Natural killer cell (primary cell): Measurements from ENCODE around the gene POP7. TPM values are rescaled to one million over a fixed set of nuclear protein-coding genes. Genes with fewer than 3 reads are reported as not detected.

Source experiments
- ATAC-seq, 3 donors: fragments of 150-1000 bp in 2 of 3; fragments of 200-7000 bp in 1 of 3; cut with Tn5 transposase; 1 replicate in 1 of 3; 2 replicates in 2 of 3; pipeline ENCODE4 v1.10.0; 2021; ENCODE audit warnings: mild to moderate bottlenecking in 2 of 3, moderate library complexity in 2 of 3
- DNase-seq, 2 donors: peaks; one replicate each; pipeline versions ENCODE4 v3.0.0 to v3.0.0-alpha.2; 2013 to 2021; ENCODE audit warnings: mixed read lengths in 1 of 2
- H3K27ac ChIP-seq: one replicate; pipeline ENCODE4 v1.5.1; 2013; ENCODE audit warnings: mild to moderate bottlenecking, low read length
- H3K27me3 ChIP-seq: one replicate; pipeline ENCODE4 v1.6.1; 2013; ENCODE audit warnings: low read length; ENCODE audit not compliant: control insufficient read depth, insufficient read depth
- H3K36me3 ChIP-seq: one replicate; pipeline ENCODE4 v1.6.1; 2013; ENCODE audit warnings: low read length; ENCODE audit not compliant: control insufficient read depth, insufficient read depth
- H3K4me1 ChIP-seq: one replicate; pipeline ENCODE4 v1.6.1; 2013; ENCODE audit warnings: low read length; ENCODE audit not compliant: control insufficient read depth, insufficient read depth
- H3K4me3 ChIP-seq: one replicate; pipeline ENCODE4 v1.5.1; 2013; ENCODE audit warnings: low read length
- H3K9me3 ChIP-seq: one replicate; pipeline ENCODE4 v1.6.1; 2013; ENCODE audit warnings: low read length; ENCODE audit not compliant: control insufficient read depth, insufficient read depth
- H3K27ac Mint-ChIP-seq, 2 donors: one replicate each; pipeline ENCODE4 v1.8.0; 2022; ENCODE audit warnings: mild to moderate bottlenecking in 2 of 2, mixed read lengths in 2 of 2, moderate library complexity in 1 of 2
- H3K27me3 Mint-ChIP-seq, 2 donors: one replicate each; pipeline ENCODE4 v1.8.0; 2022; ENCODE audit warnings: low read depth in 2 of 2, mixed read lengths in 2 of 2
- H3K36me3 Mint-ChIP-seq: one replicate; pipeline ENCODE4 v1.8.0; 2022; ENCODE audit warnings: mixed read lengths
- H3K4me1 Mint-ChIP-seq, 2 donors: one replicate each; pipeline ENCODE4 v1.8.0; 2022; ENCODE audit warnings: mixed read lengths in 2 of 2
- H3K4me3 Mint-ChIP-seq: one replicate; pipeline ENCODE4 v1.8.0; 2022; ENCODE audit warnings: mild to moderate bottlenecking, moderate library complexity, mixed read lengths
- H3K9me3 Mint-ChIP-seq, 2 donors: one replicate each; pipeline ENCODE4 v1.8.0; 2022; ENCODE audit warnings: mixed read lengths in 2 of 2
- CTCF ChIP-seq: fragments of 200-600 bp; IDR thresholded peaks from one replicate; pipeline ENCODE4 v1.8.0; 2022; ENCODE audit warnings: antibody characterized with exemption
- WGBS: methylation state at CpG from one replicate; pipeline ENCODE4 v1.1.7; 2013; ENCODE audit warnings: missing lambda C conversion rate; ENCODE audit not compliant: insufficient coverage; 5-methylcytosine and 5-hydroxymethylcytosine counted together
- intact Hi-C: fragments of 100-400 bp; cut with micrococcal nuclease; formaldehyde crosslinking; loops from one replicate; pipeline ENCODE4 v1.14.2; 2022
- total RNA-seq, 4 donors: library from RNA; stranded (reverse); fragments of 120-200 nt in 1 of 4; gene quantifications; one replicate each; pipeline versions ENCODE4 v1.2.3 to v1.2.4, GENCODE V29; 2013 to 2022

The POP7 gene
- total RNA-seq, 3 donors from 2014 or later (not counting 1 experiment from before 2014, with no cell fraction given): 17.6 to 22.1 (median 17.6) TPM

- H3K4me1 Mint-ChIP-seq: peaks cover 0 to 22% of the 10 kb centered on the region in 2 donors
- no peaks in the 10 kb centered on the region for H3K27me3 ChIP-seq
- peak overlapping the region in 1 of 2 donors; percentile 90 for H3K27ac Mint-ChIP-seq
- no peaks in the 10 kb centered on the region for H3K36me3 Mint-ChIP-seq
- H3K4me1 ChIP-seq: peaks cover 17% of the 10 kb centered on the region
- no peak overlapping the region for H3K4me3 ChIP-seq
- DNase-seq (no peak), ATAC-seq (no peak)
- no peaks in the 10 kb centered on the region for H3K9me3 Mint-ChIP-seq
- no peaks in the 10 kb centered on the region for H3K9me3 ChIP-seq
- no peak for TF ChIP-seq CTCF
- H3K27me3 Mint-ChIP-seq: no peaks in the 10 kb centered on the region
- H3K27ac ChIP-seq: no peak overlapping the region
- intact Hi-C loops: loop anchor here (5.0 to 10.0 kb wide), 2 partner anchors 39 to 567 kb away; partner anchors contain the start of genes AP4M1 and MCM7
- peaks cover 4% of the 10 kb centered on the region for H3K36me3 ChIP-seq
- WGBS: 95% methylated on average over 18 of the region's 18 CpGs
- peak overlapping the region; percentile 95 for H3K4me3 Mint-ChIP-seq
These were observed 34.3 kb upstream of the POP7 start for GRCh38 chr7:100671353-100672327.

- Mint-ChIP-seq H3K27ac (peak within 1 kb of the TSS; percentile 90 to 97), H3K36me3 (no peaks in the 10 kb centered on the region), H3K4me1 (peaks cover 0 to 29% of the 10 kb centered on the region in 2 donors), H3K4me3 (peak within 1 kb of the TSS; percentile 95), H3K9me3 (no peaks in the 10 kb centered on the region), H3K27me3 (no peaks in the 10 kb centered on the region)
- Histone ChIP-seq H3K4me1 (peaks cover 19% of the 10 kb centered on the region), H3K9me3 (no peaks in the 10 kb centered on the region), H3K36me3 (peaks cover 22% of the 10 kb centered on the region), H3K27me3 (no peaks in the 10 kb centered on the region), H3K27ac (peak within 1 kb of the TSS; percentile 99), H3K4me3 (peak within 1 kb of the TSS; percentile 99)
- TF ChIP-seq CTCF: no peak
- ATAC-seq: peak; percentile 56 to 81 (median 59)
- intact Hi-C loops: loop anchor here (1.0 to 10.0 kb wide), 3 partner anchors 41 to 569 kb away; partner anchors contain the start of genes AP4M1, MCM7 and MOSPD3
- WGBS: 0% methylated on average over 65 of the region's 65 CpGs
- peak; percentile 93 to 97 for DNase-seq
These were observed 32.5 kb upstream of the POP7 start, which contains the start of gene GNB2 for GRCh38 chr7:100673302-100673941. Gene GNB2, plus strand, starts transcription at chr7:100673740. Its CDS starts 2,526 bp downstream, at chr7:100676266.

- H3K9me3 ChIP-seq: no peaks in the 10 kb centered on the region
- TF ChIP-seq CTCF: no peak
- intact Hi-C loops: loop anchor here (1.0 to 10.0 kb wide), 4 partner anchors 42 to 569 kb away; partner anchors contain the start of genes AP4M1, FBXO24, LRCH4 and MCM7
- peak overlapping the region; percentile 99 for H3K27ac ChIP-seq
- H3K9me3 Mint-ChIP-seq: no peaks in the 10 kb centered on the region
- no peaks in the 10 kb centered on the region for H3K36me3 Mint-ChIP-seq
- DNase-seq (no peak), ATAC-seq (no peak)
- no peaks in the 10 kb centered on the region for H3K27me3 ChIP-seq
- peaks cover 19% of the 10 kb centered on the region for H3K4me1 ChIP-seq
- peak overlapping the region; percentile 95 for H3K4me3 Mint-ChIP-seq
- H3K36me3 ChIP-seq: peaks cover 27% of the 10 kb centered on the region
- WGBS: 0% methylated on average over 32 of the region's 34 CpGs
- H3K4me1 Mint-ChIP-seq: peaks cover 0 to 29% of the 10 kb centered on the region in 2 donors
- peak overlapping the region; percentile 99 for H3K4me3 ChIP-seq
- peak overlapping the region; percentile 90 to 97 for H3K27ac Mint-ChIP-seq
- no peaks in the 10 kb centered on the region for H3K27me3 Mint-ChIP-seq
These were observed 31.9 kb upstream of the POP7 start for GRCh38 chr7:100673942-100674410.
